SK-N-MC (cell line): ENCODE data around the gene DUSP7.

Experiments
- EZH2 ChIP-seq: fragments of 200-600 bp; sonication (generic); IDR thresholded peaks from one replicate; pipeline ENCODE4 v1.6.1; 2017; ENCODE audit warnings: antibody characterized with exemption
- FOXP2 ChIP-seq: optimal IDR thresholded peaks from 2 replicates; pipeline ENCODE3; 2011; ENCODE audit warnings: mild to moderate bottlenecking, moderate library complexity; ENCODE audit not compliant: insufficient read depth; ENCODE audit errors: extremely low read length, control extremely low read depth
- POLR2AphosphoS5 ChIP-seq: IDR thresholded peaks from 2 replicates; pipeline ENCODE4 v1.6.1; 2012; ENCODE audit warnings: mild to moderate bottlenecking, low read depth, low read length, borderline replicate concordance

DNA sequence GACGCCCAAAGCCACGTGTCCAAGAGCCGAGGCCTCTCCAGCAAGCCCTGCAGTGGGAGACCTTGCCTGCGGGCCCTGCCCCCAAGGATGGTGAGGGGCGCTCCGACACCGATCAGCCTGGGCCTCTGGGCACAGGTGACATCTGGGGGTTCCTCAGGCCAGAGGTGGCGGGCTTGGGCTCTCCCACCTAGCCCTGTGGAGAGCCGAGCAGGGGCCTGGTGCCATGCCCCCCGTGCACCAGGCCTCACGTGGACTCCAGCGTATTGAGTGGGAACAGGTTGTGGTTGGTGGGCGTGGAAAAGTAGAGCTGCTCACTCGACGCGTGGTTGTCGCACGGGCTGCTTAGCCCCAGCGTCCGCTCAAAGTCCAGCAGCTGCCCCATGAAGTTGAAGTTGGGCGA, 5.8 kb downstream of the DUSP7 start:
- no peak for TF ChIP-seq EZH2
- TF ChIP-seq POLR2AphosphoS5: no peak
- no peak for TF ChIP-seq FOXP2
